Trophoblast cell (in vitro differentiated cells and primary cell): Measurements from ENCODE around the gene HGF.

Experiments
- DNase-seq, 2 donors: peaks; one replicate each; pipeline ENCODE4 v3.0.0-alpha.2; 2016
- H2AFZ ChIP-seq: 2 replicates; pipeline ENCODE4 v1.6.1; 2013; ENCODE audit warnings: low read length, moderate library complexity, mild to moderate bottlenecking; ENCODE audit not compliant: insufficient read depth, poor library complexity
- H2AK5ac ChIP-seq: 2 replicates; pipeline ENCODE4 v1.6.1; 2013; ENCODE audit warnings: mild to moderate bottlenecking, low read length
- H2BK120ac ChIP-seq: 2 replicates; pipeline ENCODE4 v1.6.1; 2013; ENCODE audit warnings: low read length, mild to moderate bottlenecking, moderate library complexity; ENCODE audit not compliant: insufficient read depth, poor library complexity
- H2BK12ac ChIP-seq: 2 replicates; pipeline ENCODE4 v1.6.1; 2013; ENCODE audit warnings: mild to moderate bottlenecking, low read length, moderate library complexity
- H2BK5ac ChIP-seq: 2 replicates; pipeline ENCODE4 v1.6.1; 2013; ENCODE audit warnings: low read length, low read depth, moderate library complexity, mild to moderate bottlenecking; ENCODE audit not compliant: poor library complexity
- H3K14ac ChIP-seq: 2 replicates; pipeline ENCODE4 v1.6.1; 2013; ENCODE audit warnings: mild to moderate bottlenecking, low read length
- H3K18ac ChIP-seq: 2 replicates; pipeline ENCODE4 v1.6.1; 2013; ENCODE audit warnings: mild to moderate bottlenecking, low read length
- H3K23ac ChIP-seq: 2 replicates; pipeline ENCODE4 v1.6.1; 2013; ENCODE audit warnings: low read length
- H3K27ac ChIP-seq: 2 replicates; pipeline ENCODE4 v1.5.1; 2013; ENCODE audit warnings: low read depth, mild to moderate bottlenecking, inconsistent platforms, low read length, moderate library complexity
- H3K27me3 ChIP-seq: 2 replicates; pipeline ENCODE4 v1.6.1; 2013; ENCODE audit warnings: inconsistent platforms, mild to moderate bottlenecking, low read length, moderate library complexity; ENCODE audit not compliant: insufficient read depth
- H3K36me3 ChIP-seq, 2 experiments: 1 replicate in 1 of 2; 2 replicates in 1 of 2; pipeline ENCODE4 v1.6.1; 2013; ENCODE audit warnings: low read length in 2 of 2, mild to moderate bottlenecking in 2 of 2, moderate library complexity in 1 of 2; ENCODE audit not compliant: insufficient read depth in 2 of 2, control insufficient read depth in 1 of 2
- H3K4ac ChIP-seq: 2 replicates; pipeline ENCODE4 v1.6.1; 2013; ENCODE audit warnings: low read depth, mild to moderate bottlenecking, low read length, moderate library complexity
- H3K4me1 ChIP-seq, 2 experiments: 1 replicate in 1 of 2; 2 replicates in 1 of 2; pipeline ENCODE4 v1.6.1; 2013; ENCODE audit warnings: low read length in 2 of 2, mild to moderate bottlenecking in 2 of 2, moderate library complexity in 1 of 2; ENCODE audit not compliant: insufficient read depth in 2 of 2, control insufficient read depth in 1 of 2
- H3K4me2 ChIP-seq: 2 replicates; pipeline ENCODE4 v1.6.1; 2013; ENCODE audit warnings: inconsistent platforms, mild to moderate bottlenecking, low read length, moderate library complexity
- H3K4me3 ChIP-seq: 2 replicates; pipeline ENCODE4 v1.5.1; 2013; ENCODE audit warnings: mild to moderate bottlenecking, low read depth, low read length, inconsistent platforms
- H3K79me1 ChIP-seq: one replicate; pipeline ENCODE4 v1.6.1; 2013; ENCODE audit warnings: low read length
- H3K79me2 ChIP-seq: 2 replicates; pipeline ENCODE4 v1.6.1; 2013; ENCODE audit warnings: low read length, mild to moderate bottlenecking; ENCODE audit not compliant: control insufficient read depth, insufficient read depth, poor library complexity
- H3K9ac ChIP-seq: 2 replicates; pipeline ENCODE4 v1.6.1; 2013; ENCODE audit warnings: mild to moderate bottlenecking, low read length
- H3K9me3 ChIP-seq: 2 replicates; pipeline ENCODE4 v1.6.1; 2013; ENCODE audit warnings: low read depth, mild to moderate bottlenecking, control low read depth, inconsistent platforms, low read length; ENCODE audit not compliant: insufficient read depth
- H4K12ac ChIP-seq: 2 replicates; pipeline ENCODE4 v1.6.1; 2013; ENCODE audit warnings: low read depth, mild to moderate bottlenecking, low read length, moderate library complexity
- H4K8ac ChIP-seq: 2 replicates; pipeline ENCODE4 v1.6.1; 2013; ENCODE audit warnings: low read depth, mild to moderate bottlenecking, low read length, moderate library complexity
- H4K91ac ChIP-seq: one replicate; pipeline ENCODE4 v1.6.1; 2013; ENCODE audit warnings: low read depth, mild to moderate bottlenecking, low read length, moderate library complexity
- WGBS: extraction: QIAGEN DNeasy Blood & Tissue Kit; methylation state at CpG from one replicate; pipeline ENCODE4 v1.1.7; 2013; ENCODE audit warnings: missing lambda C conversion rate; ENCODE audit not compliant: insufficient read length, insufficient coverage; ENCODE audit errors: extremely low coverage; 5-methylcytosine and 5-hydroxymethylcytosine counted together

Gene HGF

DNA sequence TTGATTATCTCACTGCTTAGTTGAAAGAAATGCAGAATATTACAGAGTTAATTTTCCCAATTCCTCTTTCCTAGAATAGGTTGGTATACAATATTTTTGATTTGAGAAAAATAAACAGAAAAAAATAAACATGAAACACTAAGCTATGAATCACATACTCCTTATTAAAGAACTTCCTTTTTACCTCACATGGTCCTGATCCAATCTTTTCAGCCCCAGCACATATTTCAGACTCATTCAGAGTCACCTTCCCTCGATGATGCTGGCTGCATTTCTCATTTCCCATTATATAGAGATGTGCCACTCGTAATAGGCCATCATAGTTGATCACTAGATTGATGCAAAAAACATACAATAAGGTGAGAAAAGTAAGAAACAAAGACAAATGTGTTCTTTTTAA, 64.6 kb downstream of the HGF start:
- H3K27ac ChIP-seq = no peak overlapping the region
- H3K4me3 ChIP-seq = no peak overlapping the region
- H3K9me3 ChIP-seq = no peaks in the 10 kb centered on the region
- H3K27me3 ChIP-seq = no peaks in the 10 kb centered on the region
- no peak overlapping the region for H3K23ac ChIP-seq
- H3K18ac ChIP-seq = no peak overlapping the region
- H4K8ac ChIP-seq = no peak overlapping the region
- H3K9ac ChIP-seq = no peak overlapping the region
- no peaks in the 10 kb centered on the region for H3K4me1 ChIP-seq
- H3K4me2 ChIP-seq = no peak overlapping the region
- H2BK5ac ChIP-seq = no peak overlapping the region
- no peak overlapping the region for H4K91ac ChIP-seq
- H3K79me1 ChIP-seq = no peaks in the 10 kb centered on the region
- no peak for DNase-seq
- no peak overlapping the region for H3K4ac ChIP-seq
- H3K36me3 ChIP-seq = no peaks in the 10 kb centered on the region
- no peak overlapping the region for H3K14ac ChIP-seq
- no peak overlapping the region for H4K12ac ChIP-seq
- H2AK5ac ChIP-seq = no peak overlapping the region
- H2BK12ac ChIP-seq = no peak overlapping the region
- no CpG with 5 or more reads among the region's 2 CpGs for WGBS
- no peaks in the 10 kb centered on the region for H3K79me2 ChIP-seq
- no peak overlapping the region for H2AFZ ChIP-seq
- H2BK120ac ChIP-seq = no peak overlapping the region

DNA sequence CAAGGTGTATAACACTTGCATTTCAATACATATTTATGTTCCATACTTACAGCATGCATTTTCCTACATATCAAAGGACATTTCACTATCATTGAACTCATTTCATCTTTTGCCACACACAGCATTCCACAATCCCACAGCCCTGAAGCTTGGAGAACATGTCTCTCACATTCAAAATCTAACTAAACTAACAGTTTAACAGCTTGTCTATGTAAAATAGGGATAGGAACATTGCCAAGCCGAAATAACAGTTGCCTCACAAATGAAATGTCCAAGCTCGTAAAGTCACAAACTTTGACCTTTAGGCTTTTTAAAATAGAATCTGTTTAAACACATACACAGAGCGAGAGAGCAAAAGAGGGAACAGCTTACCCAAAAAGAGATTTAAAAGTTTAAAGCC, 65.3 kb downstream of the HGF start:
- H2AFZ ChIP-seq = no peak overlapping the region

DNA sequence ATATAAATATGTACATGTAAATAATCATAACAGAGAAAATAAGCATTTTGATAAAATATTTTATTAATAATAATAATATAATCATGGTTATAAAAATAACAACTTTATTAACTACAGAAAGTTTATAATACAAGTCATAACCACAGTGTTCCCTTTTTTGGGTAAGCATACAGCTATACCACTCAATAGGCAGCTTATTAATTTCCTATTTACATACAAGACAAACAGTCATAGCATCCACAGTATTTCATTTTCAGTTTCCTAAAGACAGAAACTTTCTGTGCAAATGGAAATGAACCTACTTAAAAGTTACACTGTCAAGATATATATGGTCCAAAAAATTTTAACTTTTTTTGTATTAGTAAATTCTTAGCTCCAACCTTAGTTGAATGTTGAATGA, 70.9 kb downstream of the HGF start:
- no peak for DNase-seq
- Histone ChIP-seq H2BK5ac (no peak overlapping the region), H3K23ac (no peak overlapping the region), H2BK120ac (no peak overlapping the region), H3K18ac (no peak overlapping the region), H3K4ac (no peak overlapping the region), H3K9me3 (no peaks in the 10 kb centered on the region), H3K4me1 (no peaks in the 10 kb centered on the region), H3K79me1 (no peaks in the 10 kb centered on the region), H4K91ac (no peak overlapping the region), H2BK12ac (no peak overlapping the region), H3K4me3 (no peak overlapping the region), H4K12ac (no peak overlapping the region), H3K36me3 (no peaks in the 10 kb centered on the region), H4K8ac (no peak overlapping the region), H3K9ac (no peak overlapping the region), H2AK5ac (no peak overlapping the region), H3K79me2 (no peaks in the 10 kb centered on the region), H3K27ac (no peak overlapping the region), H3K4me2 (no peak overlapping the region), H3K14ac (no peak overlapping the region), H2AFZ (no peak overlapping the region), H3K27me3 (no peaks in the 10 kb centered on the region)

More for the DNA sequence above, 65.3 kb downstream of the HGF start:
- no peak overlapping the region for H3K27ac ChIP-seq
- no peak overlapping the region for H2BK120ac ChIP-seq
- no peak overlapping the region for H2BK5ac ChIP-seq
- H3K9ac ChIP-seq = no peak overlapping the region
- no peak for DNase-seq
- no peak overlapping the region for H3K4me3 ChIP-seq
- no peak overlapping the region for H3K4ac ChIP-seq
- H3K36me3 ChIP-seq = no peaks in the 10 kb centered on the region
- no peak overlapping the region for H4K91ac ChIP-seq
- no peak overlapping the region for H2BK12ac ChIP-seq
- no peak overlapping the region for H3K4me2 ChIP-seq
- H3K4me1 ChIP-seq = no peaks in the 10 kb centered on the region
- H4K8ac ChIP-seq = no peak overlapping the region
- H3K23ac ChIP-seq = no peak overlapping the region
- H3K27me3 ChIP-seq = no peaks in the 10 kb centered on the region
- H3K79me2 ChIP-seq = no peaks in the 10 kb centered on the region
- no peaks in the 10 kb centered on the region for H3K79me1 ChIP-seq
- no peaks in the 10 kb centered on the region for H3K9me3 ChIP-seq
- WGBS = no CpG with 5 or more reads among the region's 3 CpGs
- H2AK5ac ChIP-seq = no peak overlapping the region
- no peak overlapping the region for H4K12ac ChIP-seq
- H3K18ac ChIP-seq = no peak overlapping the region
- H3K14ac ChIP-seq = no peak overlapping the region

DNA sequence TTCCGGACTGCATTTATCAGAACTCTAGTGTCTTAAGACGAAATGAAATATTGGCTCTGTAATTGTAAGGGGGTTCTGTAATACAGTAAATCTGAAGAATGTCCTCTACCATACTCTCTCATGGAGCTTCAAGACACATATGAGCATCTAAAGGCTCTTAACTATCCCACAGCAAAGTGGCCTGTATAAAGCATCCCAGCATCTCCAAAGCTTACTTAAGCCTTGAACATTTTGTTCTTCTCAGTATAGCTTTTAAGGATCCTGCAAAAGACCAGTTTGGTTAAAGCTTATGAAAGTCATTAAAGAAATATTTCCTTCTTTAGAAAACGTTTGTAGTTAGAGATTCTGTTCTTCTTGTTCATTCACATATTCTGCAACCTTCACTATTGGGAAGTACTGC, 75.1 kb downstream of the HGF start:
- H2AK5ac ChIP-seq = no peak overlapping the region
- H2AFZ ChIP-seq = no peak overlapping the region
- H3K18ac ChIP-seq = no peak overlapping the region
- H2BK120ac ChIP-seq = no peak overlapping the region
- no peaks in the 10 kb centered on the region for H3K27me3 ChIP-seq
- no peaks in the 10 kb centered on the region for H3K4me1 ChIP-seq
- no peak overlapping the region for H3K4me3 ChIP-seq
- H4K8ac ChIP-seq = no peak overlapping the region
- H3K79me1 ChIP-seq = no peaks in the 10 kb centered on the region
- H2BK5ac ChIP-seq = no peak overlapping the region
- no peak overlapping the region for H3K9ac ChIP-seq
- H3K4ac ChIP-seq = no peak overlapping the region
- H3K36me3 ChIP-seq = no peaks in the 10 kb centered on the region
- H3K79me2 ChIP-seq = no peaks in the 10 kb centered on the region
- no peak overlapping the region for H3K23ac ChIP-seq
- WGBS = no CpG with 5 or more reads among the region's 3 CpGs
- H4K91ac ChIP-seq = no peak overlapping the region
- H3K9me3 ChIP-seq = no peaks in the 10 kb centered on the region
- no peak overlapping the region for H3K14ac ChIP-seq
- no peak overlapping the region for H3K4me2 ChIP-seq
- H3K27ac ChIP-seq = no peak overlapping the region
- H4K12ac ChIP-seq = no peak overlapping the region
- H2BK12ac ChIP-seq = no peak overlapping the region
- DNase-seq = no peak

DNA sequence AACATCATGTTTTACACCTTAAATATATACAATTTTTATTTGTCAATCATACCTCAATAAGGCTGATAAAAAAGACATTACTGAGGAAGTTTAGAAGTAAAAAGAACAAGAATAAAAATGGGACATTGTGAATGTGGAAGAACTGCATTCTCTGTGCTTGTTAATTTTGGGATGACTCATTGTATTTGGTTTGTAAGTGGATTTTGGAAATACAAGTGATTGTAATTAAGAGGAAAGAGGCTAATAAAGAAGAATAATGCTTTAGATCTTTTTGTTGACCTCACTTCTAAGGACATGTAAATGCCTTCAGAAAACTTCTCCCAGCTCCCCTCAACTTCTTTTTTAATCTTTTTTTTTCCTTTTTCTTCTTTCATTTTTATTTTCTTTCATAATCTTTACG, 76.0 kb downstream of the HGF start:
- H2BK120ac ChIP-seq = no peak overlapping the region
- WGBS = 100% methylated on average over 1 of the region's 1 CpG
- H3K27ac ChIP-seq = no peak overlapping the region
- H2BK12ac ChIP-seq = no peak overlapping the region
- H3K79me2 ChIP-seq = no peaks in the 10 kb centered on the region
- no peaks in the 10 kb centered on the region for H3K27me3 ChIP-seq
- no peaks in the 10 kb centered on the region for H3K79me1 ChIP-seq
- no peaks in the 10 kb centered on the region for H3K4me1 ChIP-seq
- no peaks in the 10 kb centered on the region for H3K36me3 ChIP-seq
- H3K4ac ChIP-seq = no peak overlapping the region
- H4K12ac ChIP-seq = no peak overlapping the region
- H2AK5ac ChIP-seq = no peak overlapping the region
- no peak overlapping the region for H2AFZ ChIP-seq
- no peak for DNase-seq
- H3K4me3 ChIP-seq = no peak overlapping the region
- H4K91ac ChIP-seq = no peak overlapping the region
- no peak overlapping the region for H4K8ac ChIP-seq
- H3K18ac ChIP-seq = no peak overlapping the region
- H3K14ac ChIP-seq = no peak overlapping the region
- H3K9me3 ChIP-seq = no peaks in the 10 kb centered on the region
- H3K23ac ChIP-seq = no peak overlapping the region
- no peak overlapping the region for H3K4me2 ChIP-seq
- H3K9ac ChIP-seq = no peak overlapping the region
- no peak overlapping the region for H2BK5ac ChIP-seq
